Fibroblast of villous mesenchyme (primary cell): Measurements from ENCODE around the gene MGP. TPM values are rescaled to one million over a fixed set of nuclear protein-coding genes. Genes with fewer than 3 reads are reported as not detected.

Source experiments
- DNase-seq: peaks from one replicate; pipeline ENCODE4 v3.0.0-alpha.2; 2010; ENCODE audit warnings: low read depth
- H3K4me3 ChIP-seq: 2 replicates; pipeline ENCODE4 v1.5.1; 2011; ENCODE audit warnings: low read depth, mild to moderate bottlenecking, low read length
- CTCF ChIP-seq: IDR thresholded peaks from 2 replicates; pipeline ENCODE4 v1.5.1; 2012; ENCODE audit warnings: low read depth, mild to moderate bottlenecking, low read length; ENCODE audit not compliant: insufficient read depth
- total RNA-seq: library from RNA; depleted of rRNA; stranded (reverse); fragments of >200 nt; gene quantifications from 2 replicates; pipeline ENCODE4 v1.2.3, GENCODE V29; 2012

MGP gene
- total RNA-seq, result 3.5 and 10.6 TPM in 2 replicates

- H3K4me3 ChIP-seq, result peak within 1 kb of the TSS; percentile 53
- peak; percentile 69 for DNase-seq
- no peak for TF ChIP-seq CTCF
These were observed at the start of gene MGP for GRCh38 chr12:14885718-14886221. TSS of gene MGP (minus strand) at chr12:14885854. CDS start at chr12:14885791, 63 bp downstream.

GRCh38 chr12:14935031-14935430, 49.4 kb upstream of the MGP start:
- no peak for TF ChIP-seq CTCF

GRCh38 chr12:14934511-14934910, 48.9 kb upstream of the MGP start:
- no peak overlapping the region for H3K4me3 ChIP-seq
- no peak for DNase-seq
- TF ChIP-seq CTCF, result no peak

More at GRCh38 chr12:14935031-14935430, 49.4 kb upstream of the MGP start:
- H3K4me3 ChIP-seq, result no peak overlapping the region
- peak; percentile 41 for DNase-seq

- no peak overlapping the region for H3K4me3 ChIP-seq
- no peak for TF ChIP-seq CTCF
- DNase-seq, result no peak
These were observed 46.3 kb upstream of the MGP start for GRCh38 chr12:14931791-14932560.

- DNase-seq, result peak; percentile 69
- no peak for TF ChIP-seq CTCF
- no peak overlapping the region for H3K4me3 ChIP-seq
These were observed 45.7 kb upstream of the MGP start for GRCh38 chr12:14931359-14931758.

GRCh38 chr12:14930299-14930698, 44.6 kb upstream of the MGP start:
- DNase-seq, result peak; percentile 42
- peak; percentile 28 for TF ChIP-seq CTCF
- H3K4me3 ChIP-seq, result no peak overlapping the region
